ENCODE measurements around the gene BRCA2.
A peak's percentile ranks its signal among the peaks of the same experiment; 100 is the strongest.

BRCA2 gene

DNA sequence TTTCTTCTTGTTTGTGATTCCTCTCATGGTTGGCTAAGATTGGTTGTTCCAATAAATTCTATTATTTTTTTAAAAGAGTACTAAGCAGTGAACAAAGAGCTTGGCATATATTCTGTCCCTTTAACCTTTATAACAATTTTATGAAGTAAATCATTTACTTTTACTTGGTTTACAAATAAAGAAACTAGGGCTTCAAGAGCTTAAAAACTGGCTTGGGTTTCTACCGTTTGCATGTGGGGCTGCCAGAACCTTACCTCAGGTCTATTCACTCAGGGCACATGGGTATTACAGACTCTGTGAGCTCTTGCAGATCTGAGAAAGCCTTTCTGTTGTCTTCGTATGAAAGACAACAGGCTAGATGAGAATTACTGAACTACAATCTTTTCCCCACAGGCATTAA is 99.3 kb downstream of the BRCA2 start:
- no peak for DNase-seq (ENCODE audit: low spot score)
- no peaks in the 10 kb centered on the region for H3K27me3 ChIP-seq (ENCODE audit: control insufficient read depth in 3 of 3, insufficient read depth in 3 of 3, low read depth in 1 of 3, low read length in 3 of 3)
- H2BK15ac ChIP-seq (ENCODE audit: low read length) = no peak overlapping the region
- H3K4me3 ChIP-seq (ENCODE audit: low read length in 2 of 2) = no peak overlapping the region
- peaks cover 0 to 2% of the 10 kb centered on the region in 2 donors for H3K4me1 ChIP-seq (ENCODE audit: control insufficient read depth in 2 of 2, insufficient read depth in 1 of 2, low read depth in 1 of 2, low read length in 2 of 2)
- no peaks in the 10 kb centered on the region for H3K36me3 ChIP-seq (replicated peaks in 1 of 2; ENCODE audit: control insufficient read depth in 2 of 2, insufficient read depth in 2 of 2, low read length in 2 of 2)
- H3K79me1 ChIP-seq (ENCODE audit: low read depth, low read length) = no peaks in the 10 kb centered on the region
- no peaks in the 10 kb centered on the region for H3K9me3 ChIP-seq (replicated peaks in 1 of 2; ENCODE audit: control insufficient read depth in 2 of 2, insufficient read depth in 1 of 2, low read depth in 1 of 2, low read length in 2 of 2)
- no peak overlapping the region for H2BK12ac ChIP-seq (ENCODE audit: low read length)
- no peak overlapping the region for H4K8ac ChIP-seq (ENCODE audit: low read depth, low read length)
- no peak overlapping the region for H3K9ac ChIP-seq (ENCODE audit: low read depth, low read length, poor library complexity)
- H3K14ac ChIP-seq (ENCODE audit: low read length) = no peak overlapping the region
- H4K91ac ChIP-seq (ENCODE audit: low read depth, low read length, poor library complexity) = no peak overlapping the region
- H3K4me2 ChIP-seq (ENCODE audit: insufficient read depth, low read length, poor library complexity, severe bottlenecking) = no peak overlapping the region
- H2BK5ac ChIP-seq (ENCODE audit: low read length) = no peak overlapping the region
- H3K23ac ChIP-seq (ENCODE audit: low read depth, low read length, poor library complexity) = no peak overlapping the region
- no peak overlapping the region for H3K27ac ChIP-seq (replicated peaks; ENCODE audit: low read length)
- H3K4ac ChIP-seq (ENCODE audit: low read length) = no peak overlapping the region
- no peak overlapping the region for H2AFZ ChIP-seq (ENCODE audit: low read length)
- H2AK5ac ChIP-seq (ENCODE audit: low read depth, low read length) = no peak overlapping the region
- H2BK120ac ChIP-seq (ENCODE audit: low read depth, low read length) = no peak overlapping the region
- WGBS, 2 donors (ENCODE audit: extremely low coverage in 2 of 2, insufficient read length in 2 of 2, insufficient replicate concordance in 1 of 2) = no CpG with 5 or more reads among the region's 2 CpGs
- H3K18ac ChIP-seq (ENCODE audit: low read length) = no peak overlapping the region

DNA sequence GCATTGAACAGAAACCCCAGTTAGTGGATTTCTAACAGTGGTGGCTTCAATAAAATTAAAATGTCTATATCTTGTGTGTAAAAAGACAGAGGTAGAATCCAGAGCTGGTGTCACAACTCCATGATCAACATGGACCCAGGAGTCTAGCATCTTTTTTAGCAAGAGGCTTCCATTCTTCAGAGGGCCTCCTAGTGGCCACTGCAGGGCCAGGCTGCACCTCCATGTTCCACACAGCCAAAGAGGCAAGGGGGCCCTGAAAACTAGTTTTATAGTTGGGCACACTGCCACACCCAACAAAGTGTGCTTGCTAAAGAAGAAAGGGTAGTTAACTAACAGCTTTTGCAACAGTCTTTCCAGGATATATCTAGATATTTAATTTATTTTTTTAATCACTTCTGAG is 99.7 kb downstream of the BRCA2 start:
- no peak overlapping the region for H3K4me2 ChIP-seq (ENCODE audit: insufficient read depth, low read length, poor library complexity, severe bottlenecking)
- no peak overlapping the region for H3K23ac ChIP-seq (ENCODE audit: low read depth, low read length, poor library complexity)
- H3K27me3 ChIP-seq (ENCODE audit: control insufficient read depth in 3 of 3, insufficient read depth in 3 of 3, low read depth in 1 of 3, low read length in 3 of 3) = no peaks in the 10 kb centered on the region
- no peaks in the 10 kb centered on the region for H3K36me3 ChIP-seq (replicated peaks in 1 of 2; ENCODE audit: control insufficient read depth in 2 of 2, insufficient read depth in 2 of 2, low read length in 2 of 2)
- H4K91ac ChIP-seq (ENCODE audit: low read depth, low read length, poor library complexity) = no peak overlapping the region
- no peak overlapping the region for H3K14ac ChIP-seq (ENCODE audit: low read length)
- peaks cover 0 to 3% of the 10 kb centered on the region in 2 donors for H3K9me3 ChIP-seq (replicated peaks in 1 of 2; ENCODE audit: control insufficient read depth in 2 of 2, insufficient read depth in 1 of 2, low read depth in 1 of 2, low read length in 2 of 2)
- H3K27ac ChIP-seq (replicated peaks; ENCODE audit: low read length) = no peak overlapping the region
- no peak overlapping the region for H3K4ac ChIP-seq (ENCODE audit: low read length)
- no peak overlapping the region for H2BK120ac ChIP-seq (ENCODE audit: low read depth, low read length)
- no peak overlapping the region for H3K18ac ChIP-seq (ENCODE audit: low read length)
- H2BK15ac ChIP-seq (ENCODE audit: low read length) = no peak overlapping the region
- H3K4me3 ChIP-seq (ENCODE audit: low read length in 2 of 2) = no peak overlapping the region
- H4K8ac ChIP-seq (ENCODE audit: low read depth, low read length) = no peak overlapping the region
- no peak overlapping the region for H2AFZ ChIP-seq (ENCODE audit: low read length)
- H3K4me1 ChIP-seq (ENCODE audit: control insufficient read depth in 2 of 2, insufficient read depth in 1 of 2, low read depth in 1 of 2, low read length in 2 of 2) = peaks cover 0 to 2% of the 10 kb centered on the region in 2 donors
- H2AK5ac ChIP-seq (ENCODE audit: low read depth, low read length) = no peak overlapping the region
- H2BK12ac ChIP-seq (ENCODE audit: low read length) = no peak overlapping the region
- DNase-seq (ENCODE audit: low spot score) = no peak
- no peaks in the 10 kb centered on the region for H3K79me1 ChIP-seq (ENCODE audit: low read depth, low read length)
- no peak overlapping the region for H2BK5ac ChIP-seq (ENCODE audit: low read length)
- no peak overlapping the region for H3K9ac ChIP-seq (ENCODE audit: low read depth, low read length, poor library complexity)

DNA sequence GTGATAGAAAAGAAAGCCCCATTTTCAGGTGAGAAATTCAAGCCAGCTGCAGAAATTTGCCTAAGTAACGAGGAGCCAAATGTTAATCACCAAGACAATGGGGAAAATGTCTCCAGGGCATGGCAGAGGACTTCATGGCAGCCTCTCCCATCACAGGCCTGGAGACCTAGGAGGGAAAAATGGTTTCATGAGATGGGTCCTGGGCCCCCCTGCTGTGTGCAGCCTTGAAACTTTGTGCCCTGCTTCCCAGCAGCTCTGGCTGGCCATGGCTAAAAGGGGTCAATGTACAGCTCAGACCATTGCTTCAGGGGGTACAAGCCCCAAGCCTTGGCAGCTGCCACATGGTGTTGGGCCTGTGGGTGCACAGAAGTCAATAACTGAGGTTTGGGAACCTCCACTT is 102.7 kb downstream of the BRCA2 start:
- Histone ChIP-seq H3K9ac (ENCODE audit: low read depth, low read length, poor library complexity) (no peak overlapping the region), H2AK5ac (ENCODE audit: low read depth, low read length) (no peak overlapping the region), H2AFZ (ENCODE audit: low read length) (no peak overlapping the region), H3K23ac (ENCODE audit: low read depth, low read length, poor library complexity) (no peak overlapping the region), H3K4me3 (ENCODE audit: low read length in 2 of 2) (no peak overlapping the region), H3K14ac (ENCODE audit: low read length) (no peak overlapping the region), H3K4me1 (ENCODE audit: control insufficient read depth in 2 of 2, insufficient read depth in 1 of 2, low read depth in 1 of 2, low read length in 2 of 2) (no peaks in the 10 kb centered on the region), H2BK15ac (ENCODE audit: low read length) (no peak overlapping the region), H3K36me3 (replicated peaks in 1 of 2; ENCODE audit: control insufficient read depth in 2 of 2, insufficient read depth in 2 of 2, low read length in 2 of 2) (no peaks in the 10 kb centered on the region), H4K8ac (ENCODE audit: low read depth, low read length) (no peak overlapping the region), H3K27ac (replicated peaks; ENCODE audit: low read length) (no peak overlapping the region), H2BK5ac (ENCODE audit: low read length) (no peak overlapping the region), H3K27me3 (ENCODE audit: control insufficient read depth in 3 of 3, insufficient read depth in 3 of 3, low read depth in 1 of 3, low read length in 3 of 3) (no peaks in the 10 kb centered on the region), H2BK12ac (ENCODE audit: low read length) (no peak overlapping the region), H3K18ac (ENCODE audit: low read length) (no peak overlapping the region), H4K91ac (ENCODE audit: low read depth, low read length, poor library complexity) (no peak overlapping the region), H3K4me2 (ENCODE audit: insufficient read depth, low read length, poor library complexity, severe bottlenecking) (no peak overlapping the region), H3K79me1 (ENCODE audit: low read depth, low read length) (no peaks in the 10 kb centered on the region), H3K4ac (ENCODE audit: low read length) (no peak overlapping the region), H3K9me3 (replicated peaks in 1 of 2; ENCODE audit: control insufficient read depth in 2 of 2, insufficient read depth in 1 of 2, low read depth in 1 of 2, low read length in 2 of 2) (peaks cover 0 to 3% of the 10 kb centered on the region in 2 donors), H2BK120ac (ENCODE audit: low read depth, low read length) (no peak overlapping the region)
- DNase-seq (ENCODE audit: low spot score) = no peak
- no CpG with 5 or more reads among the region's 1 CpG for WGBS, 2 donors (ENCODE audit: extremely low coverage in 2 of 2, insufficient read length in 2 of 2, insufficient replicate concordance in 1 of 2)

DNA sequence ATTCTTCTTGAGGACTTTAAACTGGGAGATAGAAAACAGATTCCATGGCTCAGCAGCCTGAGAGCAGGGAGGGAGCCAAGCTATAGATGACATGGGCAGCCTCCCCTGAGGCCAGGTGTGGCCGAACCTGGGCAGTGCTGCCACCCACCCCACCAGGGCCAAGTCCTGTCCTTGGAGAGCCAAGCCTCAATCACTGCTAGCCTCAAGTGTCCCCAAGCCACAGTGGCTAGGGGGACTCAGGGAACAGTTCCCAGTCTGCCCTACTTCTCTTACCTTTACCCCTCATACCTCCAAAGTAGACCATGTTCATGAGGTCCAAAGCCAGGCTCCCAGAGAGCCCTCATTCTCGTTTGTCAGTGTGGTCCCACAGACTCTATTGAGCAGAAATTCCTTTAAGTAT is 104.6 kb downstream of the BRCA2 start:
- no peak overlapping the region for H3K4me2 ChIP-seq (ENCODE audit: insufficient read depth, low read length, poor library complexity, severe bottlenecking)
- H3K23ac ChIP-seq (ENCODE audit: low read depth, low read length, poor library complexity) = no peak overlapping the region
- H3K14ac ChIP-seq (ENCODE audit: low read length) = no peak overlapping the region
- H2BK12ac ChIP-seq (ENCODE audit: low read length) = no peak overlapping the region
- no peak overlapping the region for H3K18ac ChIP-seq (ENCODE audit: low read length)
- H4K8ac ChIP-seq (ENCODE audit: low read depth, low read length) = no peak overlapping the region
- H2AFZ ChIP-seq (ENCODE audit: low read length) = no peak overlapping the region
- no peak overlapping the region for H2BK5ac ChIP-seq (ENCODE audit: low read length)
- no peaks in the 10 kb centered on the region for H3K27me3 ChIP-seq (ENCODE audit: control insufficient read depth in 3 of 3, insufficient read depth in 3 of 3, low read depth in 1 of 3, low read length in 3 of 3)
- H3K9ac ChIP-seq (ENCODE audit: low read depth, low read length, poor library complexity) = no peak overlapping the region
- no CpG with 5 or more reads among the region's 2 CpGs for WGBS, 2 donors (ENCODE audit: extremely low coverage in 2 of 2, insufficient read length in 2 of 2, insufficient replicate concordance in 1 of 2)
- no peak overlapping the region for H2BK15ac ChIP-seq (ENCODE audit: low read length)
- H3K4me1 ChIP-seq (ENCODE audit: control insufficient read depth in 2 of 2, insufficient read depth in 1 of 2, low read depth in 1 of 2, low read length in 2 of 2) = no peaks in the 10 kb centered on the region
- no peak overlapping the region for H3K4me3 ChIP-seq (ENCODE audit: low read length in 2 of 2)
- peaks cover 0 to 3% of the 10 kb centered on the region in 2 donors for H3K9me3 ChIP-seq (replicated peaks in 1 of 2; ENCODE audit: control insufficient read depth in 2 of 2, insufficient read depth in 1 of 2, low read depth in 1 of 2, low read length in 2 of 2)
- H3K4ac ChIP-seq (ENCODE audit: low read length) = no peak overlapping the region
- no peak overlapping the region for H3K27ac ChIP-seq (replicated peaks; ENCODE audit: low read length)
- no peak for DNase-seq (ENCODE audit: low spot score)
- no peaks in the 10 kb centered on the region for H3K36me3 ChIP-seq (replicated peaks in 1 of 2; ENCODE audit: control insufficient read depth in 2 of 2, insufficient read depth in 2 of 2, low read length in 2 of 2)
- H3K79me1 ChIP-seq (ENCODE audit: low read depth, low read length) = no peaks in the 10 kb centered on the region
- no peak overlapping the region for H4K91ac ChIP-seq (ENCODE audit: low read depth, low read length, poor library complexity)
- no peak overlapping the region for H2BK120ac ChIP-seq (ENCODE audit: low read depth, low read length)
- H2AK5ac ChIP-seq (ENCODE audit: low read depth, low read length) = peak overlapping the region; percentile 47

All from neuronal stem cell (in vitro differentiated cells).